Hematopoietic multipotent progenitor cell treated with erythropoietin and hydrocortisone succinate and interleukin-3 and kit ligand, for 17 days (in vitro differentiated cells): Measurements from ENCODE around the gene PDE4B.
"Not testable (repeated sequence)": the region's sequence is repeated elsewhere in the genome, so short reads cannot be mapped to it uniquely, and the experiment has no call there.

Source experiments
- DNase-seq: peaks from one replicate; pipeline ENCODE4 v3.0.0-alpha.2; 2015; ENCODE audit warnings: low spot score

PDE4B gene

DNA sequence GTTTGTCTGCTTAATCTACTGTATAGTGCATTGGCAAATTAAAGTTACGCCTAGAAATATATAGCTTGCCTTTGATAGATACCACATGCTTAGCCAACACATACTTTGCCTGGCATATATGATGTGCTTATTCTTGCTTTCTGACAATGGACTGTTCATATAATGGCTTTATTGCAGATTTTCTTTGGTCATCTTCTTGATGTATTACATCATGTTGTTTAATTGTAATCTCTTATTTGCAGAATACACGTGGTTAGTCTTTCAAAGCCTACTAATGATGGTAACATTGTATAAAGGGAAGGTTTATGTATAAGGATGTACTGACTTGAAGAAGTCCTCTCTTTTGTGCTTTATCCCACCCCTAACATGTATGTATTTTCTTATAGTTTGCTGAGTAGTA is 201.5 kb downstream of the PDE4B start:
- DNase-seq = no peak

DNA sequence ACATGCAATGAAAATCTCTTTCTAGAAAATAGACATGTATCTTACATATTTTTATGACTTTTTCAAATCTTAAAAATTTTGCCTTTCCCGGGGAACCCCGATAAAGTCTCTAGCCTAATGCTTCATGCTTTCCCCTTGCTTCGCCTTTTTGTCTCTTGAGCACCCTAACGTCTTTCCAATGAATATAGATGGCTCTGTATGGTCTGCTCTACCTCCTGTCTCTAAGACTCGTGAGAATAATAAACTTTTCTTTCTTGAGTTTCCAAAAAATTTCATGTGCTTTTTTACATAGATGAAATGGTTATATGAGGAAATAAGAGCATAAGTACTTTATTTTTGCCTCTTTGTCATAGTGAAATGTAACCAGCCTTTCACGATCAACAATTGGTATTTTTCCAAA is 202.6 kb downstream of the PDE4B start:
- DNase-seq = no peak

DNA sequence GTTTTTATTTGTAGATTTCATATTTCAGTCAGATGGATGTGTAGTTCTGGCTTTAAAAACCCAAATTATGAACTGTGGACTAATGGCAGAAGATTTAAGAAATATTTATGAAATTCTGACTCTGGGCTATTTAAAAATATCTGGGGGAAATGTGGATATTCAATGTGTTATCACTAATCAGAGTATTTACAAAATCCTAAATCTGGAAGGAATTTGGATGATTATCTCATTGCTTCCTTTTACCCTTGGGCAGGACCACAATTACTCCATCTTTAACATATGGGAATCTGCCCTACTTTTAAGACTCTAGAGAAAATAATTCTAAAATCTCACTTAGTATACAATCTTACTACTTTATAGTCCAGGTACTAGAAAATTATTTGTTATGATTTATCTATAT is 203.2 kb downstream of the PDE4B start:
- no peak for DNase-seq

DNA sequence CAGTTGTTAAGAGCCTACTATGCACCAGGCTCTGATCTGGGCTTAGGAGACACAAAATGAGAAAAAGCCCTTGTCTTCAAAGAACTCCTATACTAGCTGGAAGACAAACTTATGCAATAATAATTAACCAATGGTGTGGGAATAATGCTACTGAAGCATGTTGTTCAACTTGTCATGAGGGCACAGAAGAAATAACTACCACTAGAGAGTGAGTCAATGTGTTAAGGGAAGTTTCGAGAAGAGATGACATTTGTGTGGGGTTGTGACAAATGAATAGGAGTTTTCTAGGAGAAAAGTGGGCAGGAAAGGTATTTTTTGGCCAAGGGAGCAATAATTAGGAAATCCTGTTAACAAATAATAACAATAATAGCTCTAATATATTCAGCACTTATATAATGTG is 205.0 kb downstream of the PDE4B start:
- DNase-seq = no peak

DNA sequence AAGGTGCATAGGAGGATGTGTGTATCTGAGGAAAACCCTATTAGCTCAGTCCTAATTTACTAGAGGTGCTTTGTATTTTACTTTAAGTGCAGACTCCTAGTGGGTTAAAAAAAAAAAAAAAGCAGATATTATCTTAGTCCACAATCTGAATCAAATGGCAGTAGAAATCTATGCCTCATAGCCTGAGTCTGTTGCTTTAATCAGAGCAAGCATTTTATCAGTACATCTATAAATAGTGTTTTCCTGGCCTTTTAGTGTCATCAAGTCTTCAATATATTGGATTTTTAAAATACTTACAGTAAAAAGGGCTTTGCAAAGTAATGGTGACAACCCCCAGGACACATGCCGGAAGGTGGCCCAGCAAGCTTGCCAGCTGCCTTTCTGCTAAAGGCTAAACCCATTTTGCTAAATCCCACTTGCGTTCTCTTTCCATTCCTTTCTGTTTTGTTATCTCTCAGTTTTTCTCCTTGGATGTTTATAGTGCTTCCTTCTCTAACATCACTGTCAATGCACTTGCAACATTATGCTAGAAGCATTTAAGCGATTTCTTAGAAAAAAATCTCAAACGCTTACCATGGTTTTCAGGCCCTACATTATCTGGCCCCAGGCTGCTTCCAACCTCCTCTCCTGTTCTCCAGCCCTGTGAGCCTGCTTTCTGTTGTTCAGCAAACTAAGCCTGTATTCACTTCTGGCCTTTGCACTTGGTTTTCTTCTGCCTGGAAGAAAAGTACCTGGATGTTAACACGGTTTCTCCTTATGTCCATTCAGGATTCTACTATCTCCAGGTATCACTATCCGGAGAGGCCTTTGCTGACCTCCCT is 206.3 kb downstream of the PDE4B start:
- no peak for DNase-seq

DNA sequence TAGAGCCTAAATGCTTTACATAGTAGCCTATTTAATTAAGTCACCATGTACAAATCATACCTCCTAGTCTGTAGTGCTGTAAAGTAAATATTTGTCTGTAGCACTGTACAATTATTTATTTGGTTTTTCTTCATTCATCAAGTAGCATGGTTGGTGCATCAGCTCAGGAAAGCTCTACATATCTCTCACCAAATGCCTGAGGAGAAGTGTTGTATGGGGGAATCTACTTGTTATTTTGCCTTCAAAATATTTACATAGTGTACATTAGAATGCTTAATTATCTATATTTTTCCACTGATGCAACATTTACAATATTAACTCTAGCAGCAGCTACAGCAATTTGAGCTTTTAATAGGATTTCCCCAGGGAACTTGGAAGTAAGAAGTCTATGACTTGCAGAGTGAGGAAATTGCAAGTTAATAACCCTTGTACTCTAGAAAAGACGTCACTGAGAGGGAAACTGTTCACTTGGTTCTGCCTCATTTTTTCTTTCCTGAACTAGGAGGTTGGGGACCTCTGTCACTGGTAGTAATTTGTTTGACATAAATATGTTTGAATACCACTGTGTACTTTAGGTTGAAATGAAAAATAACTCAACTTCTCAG is 207.4 kb downstream of the PDE4B start:
- no peak for DNase-seq

DNA sequence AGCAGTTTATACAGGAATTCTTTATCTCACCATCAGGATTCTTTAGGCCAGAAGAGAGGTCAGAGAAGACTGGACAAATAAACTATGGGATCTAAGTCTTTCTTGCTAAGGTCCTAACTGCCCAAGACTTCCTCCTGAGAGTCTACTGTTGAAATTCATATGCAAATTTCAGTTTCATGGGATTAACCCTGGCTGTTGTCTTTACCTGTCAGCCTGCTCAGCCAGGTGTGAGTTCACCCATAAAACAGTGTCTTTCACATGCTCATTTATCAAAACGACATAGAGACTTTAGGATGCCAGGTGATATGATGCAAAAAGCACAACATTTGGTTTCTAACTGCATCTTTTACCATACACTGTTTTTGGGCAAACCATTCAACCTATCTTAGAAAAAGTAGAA is 211.0 kb downstream of the PDE4B start:
- no peak for DNase-seq

DNA sequence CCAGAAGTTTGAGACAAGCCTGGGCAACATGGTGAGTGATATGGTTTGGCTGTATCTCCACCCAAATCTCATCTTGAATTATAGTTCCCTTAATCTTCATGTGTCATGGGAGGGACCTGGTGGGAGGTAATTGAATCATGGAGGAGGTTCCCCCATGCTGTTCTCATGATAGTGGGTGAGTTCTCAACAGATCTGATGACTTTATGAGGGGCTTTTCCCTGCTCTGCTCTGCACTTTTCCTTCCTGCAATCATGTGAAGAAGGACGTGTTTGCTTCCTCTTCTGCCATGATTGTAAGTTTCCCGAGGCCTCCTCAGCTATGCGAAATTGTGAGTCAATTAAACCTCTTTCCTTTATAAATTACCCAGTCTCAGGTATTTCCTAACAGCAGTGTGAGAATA is 213.8 kb downstream of the PDE4B start:
- DNase-seq = not testable (repeated sequence)

DNA sequence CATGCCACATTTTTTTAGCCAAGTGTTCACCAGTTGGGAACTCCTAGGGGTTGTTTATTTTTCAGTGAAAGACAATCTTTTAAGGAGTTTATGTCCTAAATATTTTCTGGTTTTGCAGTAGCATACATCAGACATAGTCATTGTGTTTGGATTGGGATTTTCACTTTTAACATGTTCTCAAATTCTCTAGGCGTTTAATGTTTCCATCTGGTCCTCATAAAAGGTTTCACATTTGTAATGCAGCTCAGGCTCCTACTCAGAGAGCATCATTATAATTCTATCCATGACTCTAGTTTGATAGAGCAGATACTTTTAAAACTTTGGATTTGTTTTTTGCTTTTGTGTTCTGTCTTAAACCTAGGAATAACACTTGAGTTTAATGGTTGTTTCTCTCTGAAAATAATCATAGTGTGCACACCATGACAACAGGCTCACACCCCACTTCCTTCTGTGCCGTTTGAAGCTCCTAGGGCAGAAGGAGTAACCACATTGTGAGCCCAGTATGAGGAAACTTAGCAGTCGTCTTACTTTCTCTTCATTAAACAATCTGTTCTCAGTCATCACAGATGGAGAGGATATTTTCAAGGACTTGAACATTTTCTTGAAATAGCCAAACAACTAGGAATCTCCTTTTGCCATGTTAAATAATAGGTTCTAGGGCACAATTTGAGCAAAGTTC is 219.6 kb downstream of the PDE4B start:
- no peak for DNase-seq

DNA sequence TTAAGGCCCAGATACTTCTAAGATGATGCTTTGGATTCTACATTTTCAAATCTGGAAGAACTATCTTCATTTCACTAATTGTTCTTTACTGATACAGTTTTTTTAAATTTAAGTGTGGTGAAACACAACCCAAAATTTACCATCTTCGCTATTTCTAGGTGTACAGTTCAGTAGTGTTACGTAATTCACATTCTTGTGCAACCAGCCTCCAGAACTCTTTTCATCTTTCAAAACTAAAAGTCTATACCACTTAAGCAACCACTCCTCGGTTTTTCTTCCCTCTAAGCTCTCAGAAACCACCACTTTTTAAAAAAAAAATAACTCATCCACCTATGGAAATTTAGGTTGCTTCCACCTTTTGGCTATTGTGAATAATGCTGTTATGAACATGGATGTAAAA is 220.7 kb downstream of the PDE4B start:
- no peak for DNase-seq

DNA sequence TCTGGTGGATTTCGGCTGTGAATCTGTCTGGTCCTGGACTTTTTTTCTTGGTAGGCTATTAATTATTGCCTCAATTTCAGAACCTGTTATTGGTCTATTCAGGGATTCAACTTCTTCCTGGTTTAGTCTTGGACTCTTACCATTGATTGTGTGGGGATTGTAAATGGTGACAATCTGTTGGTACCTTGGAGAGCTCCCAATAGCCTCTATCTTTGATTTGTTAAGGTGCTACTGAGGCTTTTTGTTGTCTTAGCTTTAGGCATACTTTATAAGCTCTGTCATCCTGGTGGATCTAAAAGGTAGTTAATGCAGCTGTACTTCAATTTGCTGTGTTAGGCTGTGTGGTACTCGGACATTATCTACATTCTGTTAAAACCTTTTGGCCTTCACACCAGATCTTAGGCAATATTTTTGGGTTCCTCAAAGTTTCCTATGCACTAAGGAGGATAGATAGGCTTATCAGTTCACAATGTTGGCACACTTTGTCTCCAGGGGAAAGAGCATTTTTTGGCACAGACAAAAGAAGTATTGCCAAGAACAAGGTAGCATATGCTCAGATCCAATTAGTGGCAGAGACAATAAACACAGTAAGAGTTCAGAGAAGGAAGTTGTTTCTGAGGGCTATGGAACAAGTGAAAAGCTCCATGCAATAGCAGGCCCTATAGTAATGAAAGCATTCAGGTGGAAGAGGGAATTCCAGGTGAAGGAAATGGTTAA is 230.4 kb downstream of the PDE4B start:
- DNase-seq = no peak

DNA sequence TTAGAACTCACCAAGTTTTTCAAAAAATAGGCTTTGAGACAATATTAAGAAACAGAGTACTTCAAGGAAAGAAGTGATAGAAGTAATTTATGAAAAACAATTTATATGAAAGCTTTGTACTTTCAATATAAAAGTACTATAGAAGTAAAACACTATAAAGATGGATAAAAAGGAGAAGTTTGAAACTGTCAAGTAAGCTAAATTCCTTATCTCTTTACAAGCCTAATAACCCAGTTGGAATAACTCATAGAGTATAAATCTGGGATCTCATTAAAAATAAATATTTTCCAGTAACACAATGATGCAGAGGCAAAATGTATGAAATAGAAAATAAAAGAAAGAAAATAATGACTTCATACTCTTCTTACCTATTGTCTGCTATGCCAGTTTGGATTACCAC is 232.5 kb downstream of the PDE4B start:
- DNase-seq = no peak

DNA sequence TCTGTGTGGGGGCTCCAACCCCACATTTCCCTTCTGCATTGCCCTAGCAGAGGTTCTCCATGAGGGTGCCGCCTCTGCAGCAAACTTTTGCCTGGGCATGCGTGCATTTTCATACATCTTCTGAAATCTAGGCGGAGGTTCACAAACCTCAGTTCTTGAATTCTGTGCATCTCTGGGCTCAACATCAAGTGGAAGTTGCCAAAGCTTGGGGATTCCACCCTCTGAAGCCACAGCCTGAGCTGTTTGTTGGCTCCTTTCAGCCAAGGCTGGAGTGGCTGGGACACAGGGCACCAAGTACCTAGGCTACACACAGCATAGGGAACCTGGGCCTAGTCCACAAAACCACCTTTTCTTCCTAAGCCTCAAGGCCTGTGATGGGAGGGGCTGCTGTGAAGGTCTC is 235.3 kb downstream of the PDE4B start:
- DNase-seq = no peak

DNA sequence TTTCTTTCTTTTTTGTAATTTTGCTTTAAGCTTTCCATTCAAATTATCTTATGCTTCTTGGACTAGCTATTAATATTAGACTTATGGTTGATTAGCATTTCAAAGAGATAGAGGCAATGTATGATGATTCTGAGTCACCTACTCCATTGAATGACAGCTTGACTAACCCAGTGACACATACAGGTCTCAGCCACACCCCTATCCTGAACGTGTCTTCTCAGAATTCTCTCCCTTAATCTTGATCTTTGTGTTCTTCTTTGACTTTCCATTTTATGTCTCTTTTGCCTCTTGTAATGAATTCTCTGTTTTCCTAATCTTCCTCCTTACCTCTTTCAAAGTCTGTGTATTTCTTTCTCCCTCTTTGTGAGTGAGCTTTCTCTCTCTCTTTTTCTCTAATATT is 241.1 kb downstream of the PDE4B start:
- DNase-seq = no peak

DNA sequence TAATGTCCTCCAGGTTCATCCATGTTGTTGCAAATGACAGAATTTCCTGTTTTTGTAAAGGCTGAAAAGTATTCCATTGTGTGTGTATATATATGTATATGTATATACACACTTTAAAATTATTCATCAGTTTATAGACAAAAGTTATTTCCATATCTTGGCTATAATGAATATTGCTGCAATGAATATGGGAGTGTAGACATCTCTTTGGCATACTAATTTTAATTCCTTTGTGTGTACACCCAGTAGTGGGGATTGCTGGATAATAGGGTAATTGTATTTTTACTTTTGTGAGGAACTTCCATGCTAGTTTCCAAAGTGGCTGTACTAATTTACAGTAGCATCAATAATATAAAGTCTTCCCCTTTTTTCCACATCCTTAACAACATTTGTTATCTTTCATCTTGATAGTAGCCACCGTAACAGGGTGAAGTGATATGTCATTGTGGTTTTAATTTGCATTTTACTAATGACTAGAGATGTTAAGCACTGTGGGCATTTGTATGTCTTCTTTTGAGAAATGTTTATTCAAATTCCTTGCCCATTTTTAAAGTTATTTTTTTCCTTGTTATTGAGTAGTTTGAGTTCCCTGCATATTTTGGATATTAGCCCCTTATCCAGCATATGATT is 243.0 kb downstream of the PDE4B start:
- DNase-seq = no peak

DNA sequence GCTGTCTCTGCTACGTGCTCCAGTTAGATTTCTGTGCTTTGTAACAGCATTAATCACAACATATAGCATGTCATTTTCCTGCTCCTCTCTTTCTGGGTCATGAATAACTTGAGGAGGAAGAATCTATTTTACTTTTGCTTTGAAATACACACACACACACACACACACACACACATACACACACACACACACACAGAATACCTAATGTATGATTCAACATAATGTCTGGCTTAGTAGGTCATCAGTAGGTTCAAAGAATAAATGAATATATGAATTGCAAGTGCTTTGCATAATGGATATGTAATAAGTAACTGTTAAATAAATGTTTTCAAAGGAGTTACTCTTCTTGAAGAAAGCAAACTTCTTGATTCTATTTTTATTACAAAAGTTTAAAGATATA is 249.0 kb downstream of the PDE4B start:
- DNase-seq = no peak

DNA sequence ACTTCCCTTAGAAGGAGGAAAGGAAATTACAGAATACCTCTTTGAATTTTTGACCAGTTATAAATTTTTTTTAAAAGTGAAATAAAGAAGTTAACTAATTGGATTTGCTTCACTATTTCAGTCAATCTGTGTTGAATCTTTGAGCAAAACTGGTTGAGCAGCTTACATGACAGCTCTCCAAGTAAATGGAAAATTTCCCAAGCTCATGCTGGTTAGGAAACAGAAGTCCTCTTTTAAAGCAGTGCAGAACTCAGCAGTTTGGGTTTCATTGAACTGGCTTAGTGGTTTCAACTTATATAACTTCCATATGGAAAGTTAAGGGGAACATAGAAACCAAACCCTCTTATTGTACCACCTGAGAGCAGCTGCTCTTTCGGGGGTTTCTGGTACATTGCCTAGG is 250.5 kb downstream of the PDE4B start:
- DNase-seq = no peak

DNA sequence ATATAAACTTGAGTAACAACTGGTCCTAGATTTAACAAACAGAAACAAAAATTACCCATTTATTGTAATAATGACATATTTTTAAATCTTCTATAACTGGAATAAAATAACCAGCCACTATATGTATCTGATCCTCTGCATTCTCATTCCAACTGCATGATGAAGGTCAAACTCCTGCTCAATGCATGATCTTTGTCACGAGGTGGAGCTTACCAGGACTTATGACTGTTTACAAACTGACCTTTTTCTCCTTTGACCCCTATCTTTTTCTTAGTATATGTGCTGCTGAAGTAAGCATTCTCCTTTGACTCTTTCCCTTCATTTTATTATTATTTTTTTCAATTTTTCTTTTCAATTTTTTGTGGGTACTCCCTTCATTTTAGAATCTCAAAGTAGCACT is 252.2 kb downstream of the PDE4B start:
- DNase-seq = no peak

DNA sequence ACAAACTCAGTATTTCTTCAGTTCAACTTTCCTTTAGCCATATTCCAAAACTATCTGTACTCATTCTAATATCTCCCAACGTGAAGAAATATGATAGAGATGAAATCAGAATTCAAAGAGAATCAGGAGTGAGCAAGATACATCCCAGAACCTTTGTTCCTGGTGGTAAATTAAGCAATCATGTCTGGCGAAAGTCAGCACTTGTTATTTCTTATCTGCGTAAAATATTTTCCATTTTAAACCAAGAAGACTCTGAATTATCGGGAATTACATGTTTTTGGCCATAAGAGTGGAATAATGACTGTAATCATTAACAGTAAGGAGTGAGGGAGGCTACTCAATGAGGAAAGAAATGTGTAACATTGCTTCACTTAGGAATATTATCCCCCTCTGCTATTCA is 253.7 kb downstream of the PDE4B start:
- no peak for DNase-seq

DNA sequence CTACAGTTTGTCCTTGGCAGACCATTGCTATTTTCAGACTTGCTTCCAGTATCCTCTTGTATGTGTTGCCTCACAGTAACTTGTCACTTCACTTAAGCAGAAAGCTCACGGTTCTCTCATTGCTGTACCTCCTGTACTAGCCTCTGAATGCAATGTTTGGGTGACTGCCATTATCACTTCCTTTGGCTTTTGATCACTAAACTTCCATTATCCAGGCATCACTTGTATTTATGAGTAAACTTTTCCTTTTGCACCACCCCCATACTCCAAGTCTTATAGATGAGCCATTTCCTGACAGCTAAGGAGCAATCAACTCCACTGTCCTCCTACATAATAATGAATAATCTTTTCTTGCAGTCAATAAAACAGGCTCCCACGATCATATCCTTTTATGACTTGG is 255.3 kb downstream of the PDE4B start:
- no peak for DNase-seq

DNA sequence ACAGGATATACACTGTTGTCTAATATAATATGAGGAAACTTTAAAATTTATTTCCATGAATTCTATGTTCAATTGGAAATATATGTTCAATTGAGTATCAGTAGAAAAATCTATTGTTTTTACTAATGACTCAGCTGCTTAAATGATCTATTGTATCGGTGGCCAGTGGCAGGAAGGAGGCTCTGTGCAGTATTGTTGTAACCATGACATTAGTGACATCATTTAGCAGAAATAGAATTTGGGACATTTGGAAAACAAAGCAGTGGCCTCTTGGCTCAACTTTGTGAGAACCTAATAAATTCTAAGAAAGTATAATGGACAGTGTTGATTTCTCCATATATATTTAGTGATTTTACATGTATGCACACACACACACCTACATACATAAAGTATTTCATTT is 257.4 kb downstream of the PDE4B start:
- DNase-seq = no peak

DNA sequence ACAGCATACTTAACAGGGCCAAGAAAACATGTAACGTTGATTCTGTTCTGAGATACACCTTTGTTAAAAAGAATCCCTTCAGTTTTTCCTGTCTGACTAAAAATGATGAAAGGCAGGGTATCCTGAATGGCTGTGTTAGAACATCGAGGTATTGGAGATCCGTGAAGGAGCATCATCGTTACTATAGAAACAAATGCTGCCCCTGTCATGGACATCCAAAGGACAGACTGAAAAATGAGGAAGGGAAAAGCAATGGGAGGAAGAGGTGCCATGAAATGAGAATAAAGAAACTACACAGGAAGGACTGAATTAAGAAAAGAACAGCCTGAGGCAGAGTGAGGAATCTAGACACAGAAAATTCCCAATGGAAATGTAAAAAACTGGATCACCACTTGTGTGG is 257.9 kb downstream of the PDE4B start:
- no peak for DNase-seq
